Vagina (tissue), 2 donors: Measurements from ENCODE around the gene UBR4. TPM values are rescaled to one million over a fixed set of nuclear protein-coding genes. Genes with fewer than 3 reads are reported as not detected.

Source experiments
- DNase-seq, 2 donors: peaks; one replicate each; pipeline ENCODE4 v3.0.0-alpha.2; 2017; ENCODE audit errors: extremely low spot score in 2 of 2
- H3K27ac ChIP-seq: fragments of 200-600 bp; sonication (generic); one replicate; pipeline ENCODE4 v1.5.1; 2019
- H3K27me3 ChIP-seq: fragments of 200-600 bp; sonication (generic); one replicate; pipeline ENCODE4 v1.5.1; 2019
- H3K36me3 ChIP-seq, 2 donors: fragments of 200-600 bp; sonication (generic); one replicate each; pipeline ENCODE4 v1.5.1; 2017 to 2019
- H3K4me1 ChIP-seq: fragments of 200-600 bp; sonication (generic); one replicate; pipeline ENCODE4 v1.5.1; 2019
- H3K4me3 ChIP-seq, 2 donors: fragments of 200-600 bp; sonication (generic); 1 replicate in 1 of 2; 2 replicates in 1 of 2; pipeline ENCODE4 v1.5.1; 2016 to 2019
- H3K9me3 ChIP-seq: fragments of 200-600 bp; sonication (generic); one replicate; pipeline ENCODE4 v1.5.1; 2019
- POLR2A ChIP-seq, 2 donors: fragments of 450-650 bp; IDR thresholded peaks; one replicate each; pipeline ENCODE4 v1.6.1; 2017; ENCODE audit warnings: antibody characterized with exemption in 2 of 2, mild to moderate bottlenecking in 2 of 2, moderate library complexity in 2 of 2
- POLR2AphosphoS5 ChIP-seq, 2 donors: sonication (generic); formaldehyde crosslinking; IDR thresholded peaks; one replicate each; pipeline ENCODE4 v1.9.0; 2017; ENCODE audit warnings: antibody characterized with exemption in 2 of 2, mild to moderate bottlenecking in 2 of 2, low read depth in 1 of 2; ENCODE audit not compliant: insufficient read depth in 1 of 2
- intact Hi-C: fragments of 100-400 bp; cut with DNase I; formaldehyde crosslinking; loops from one replicate; pipeline ENCODE4 v1.15.1; 2023
- total RNA-seq: library from RNA; depleted of rRNA; stranded (reverse); fragments of >200 nt; gene quantifications from one replicate; pipeline ENCODE4 v1.2.3, GENCODE V29; 2016
- TF ChIP-seq, protein P1 (sequence below), 3 experiments: fragments of 450-650 bp in 2 of 3; fragments of 200-600 bp in 1 of 3; sonication (generic) in 1 of 3; IDR thresholded peaks; one replicate each; pipeline ENCODE4 v1.5.1; 2017 to 2019; ENCODE audit warnings: antibody characterized with exemption in 3 of 3, mild to moderate bottlenecking in 2 of 3, moderate library complexity in 2 of 3

The UBR4 gene
- total RNA-seq, 1 donor from 2014 or later = 157 TPM

GRCh38 chr1:19169642-19170041, 40.4 kb downstream of the UBR4 start:
- Histone ChIP-seq H3K4me1 (no peaks in the 10 kb centered on the region), H3K9me3 (no peaks in the 10 kb centered on the region), H3K36me3 (peaks cover 0 to 91% of the 10 kb centered on the region in 2 donors), H3K27ac (no peak overlapping the region), H3K4me3 (no peak overlapping the region), H3K27me3 (no peaks in the 10 kb centered on the region)
- no peak for TF ChIP-seq POLR2AphosphoS5 (IDR thresholded peaks at IDR 0.05; ENCODE audit: insufficient read depth in 1 of 2, low read depth in 1 of 2)
- TF ChIP-seq POLR2A (IDR thresholded peaks at IDR 0.05) = no peak
- TF ChIP-seq, protein P1, sequence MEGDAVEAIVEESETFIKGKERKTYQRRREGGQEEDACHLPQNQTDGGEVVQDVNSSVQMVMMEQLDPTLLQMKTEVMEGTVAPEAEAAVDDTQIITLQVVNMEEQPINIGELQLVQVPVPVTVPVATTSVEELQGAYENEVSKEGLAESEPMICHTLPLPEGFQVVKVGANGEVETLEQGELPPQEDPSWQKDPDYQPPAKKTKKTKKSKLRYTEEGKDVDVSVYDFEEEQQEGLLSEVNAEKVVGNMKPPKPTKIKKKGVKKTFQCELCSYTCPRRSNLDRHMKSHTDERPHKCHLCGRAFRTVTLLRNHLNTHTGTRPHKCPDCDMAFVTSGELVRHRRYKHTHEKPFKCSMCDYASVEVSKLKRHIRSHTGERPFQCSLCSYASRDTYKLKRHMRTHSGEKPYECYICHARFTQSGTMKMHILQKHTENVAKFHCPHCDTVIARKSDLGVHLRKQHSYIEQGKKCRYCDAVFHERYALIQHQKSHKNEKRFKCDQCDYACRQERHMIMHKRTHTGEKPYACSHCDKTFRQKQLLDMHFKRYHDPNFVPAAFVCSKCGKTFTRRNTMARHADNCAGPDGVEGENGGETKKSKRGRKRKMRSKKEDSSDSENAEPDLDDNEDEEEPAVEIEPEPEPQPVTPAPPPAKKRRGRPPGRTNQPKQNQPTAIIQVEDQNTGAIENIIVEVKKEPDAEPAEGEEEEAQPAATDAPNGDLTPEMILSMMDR (IDR thresholded peaks at IDR 0.05) = no peak
- no peak for DNase-seq
- intact Hi-C loops = no loop called here

DNA sequence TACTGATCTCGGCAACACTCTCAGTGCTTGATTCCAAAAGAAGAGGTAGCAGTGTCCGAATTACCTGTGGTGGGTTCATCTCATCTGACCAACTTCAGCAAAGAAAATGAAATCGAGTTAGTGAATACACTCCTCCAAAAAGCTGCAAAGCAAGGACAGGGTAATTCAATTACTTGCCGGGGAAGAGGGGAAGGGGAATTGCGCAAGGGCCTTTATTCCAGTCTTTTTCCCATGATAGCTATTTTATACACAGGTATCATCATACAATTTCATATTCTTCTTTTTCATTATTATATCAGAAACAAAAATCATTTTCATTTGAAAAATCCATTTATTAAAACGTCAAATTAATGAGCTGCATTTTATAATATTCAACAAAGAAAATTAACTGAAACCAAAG, 42.9 kb downstream of the UBR4 start:
- Histone ChIP-seq H3K36me3 (peaks cover 0 to 92% of the 10 kb centered on the region in 2 donors), H3K27me3 (no peaks in the 10 kb centered on the region), H3K27ac (no peak overlapping the region), H3K4me1 (peaks cover 8% of the 10 kb centered on the region), H3K9me3 (no peaks in the 10 kb centered on the region), H3K4me3 (no peak overlapping the region)
- TF ChIP-seq POLR2AphosphoS5 (IDR thresholded peaks at IDR 0.05; ENCODE audit: insufficient read depth in 1 of 2, low read depth in 1 of 2) (no peak), POLR2A (IDR thresholded peaks at IDR 0.05) (no peak)
- TF ChIP-seq, protein P1 (IDR thresholded peaks at IDR 0.05) = no peak
- DNase-seq = no peak
- intact Hi-C loops = no loop called here

DNA sequence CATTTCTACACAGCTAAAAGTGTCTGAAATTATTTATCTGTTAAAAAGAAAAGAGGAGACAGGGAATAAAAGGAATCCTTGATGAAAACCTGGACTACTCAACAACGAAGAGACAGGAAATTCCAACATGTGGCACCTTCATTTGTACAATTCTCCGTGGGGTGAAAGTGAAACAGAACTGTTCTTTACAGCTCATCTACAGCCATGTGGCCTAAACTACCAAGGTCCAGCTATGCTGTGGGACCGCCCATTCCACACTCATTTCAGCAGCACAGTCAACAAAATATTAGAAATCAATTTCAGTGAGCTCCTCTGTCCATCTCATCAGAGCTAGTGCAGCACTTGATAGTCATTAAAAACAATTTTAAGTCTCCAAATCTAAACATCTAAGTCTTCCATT, 44.0 kb downstream of the UBR4 start:
- intact Hi-C loops = no loop called here
- TF ChIP-seq, protein P1 (IDR thresholded peaks at IDR 0.05) = no peak
- no peak for TF ChIP-seq POLR2A (IDR thresholded peaks at IDR 0.05)
- TF ChIP-seq POLR2AphosphoS5 (IDR thresholded peaks at IDR 0.05; ENCODE audit: insufficient read depth in 1 of 2, low read depth in 1 of 2) = no peak

DNA sequence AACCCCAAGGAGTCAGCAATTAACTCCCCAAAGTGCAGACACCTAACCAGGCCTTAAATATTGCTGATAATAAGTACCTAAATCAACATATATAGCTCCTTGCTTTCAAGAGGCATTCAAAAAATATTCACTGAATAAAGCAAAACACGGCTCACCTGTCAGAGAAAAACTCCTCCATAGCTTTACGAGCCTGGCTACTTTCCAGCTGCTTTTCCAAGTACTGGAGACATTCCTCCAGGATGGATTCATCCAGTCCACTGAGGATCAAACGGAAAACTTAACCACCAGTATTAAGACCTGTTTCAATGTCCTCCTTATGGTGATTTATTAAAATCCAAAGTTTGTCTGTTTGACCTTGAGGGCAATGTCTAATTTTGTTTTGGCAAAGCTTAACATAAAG, 44.6 kb downstream of the UBR4 start:
- intact Hi-C loops = no loop called here
- H3K36me3 ChIP-seq = peaks cover 4 to 100% of the 10 kb centered on the region in 2 donors
- H3K9me3 ChIP-seq = no peaks in the 10 kb centered on the region
- H3K27me3 ChIP-seq = no peaks in the 10 kb centered on the region
- no peak for DNase-seq
- H3K4me1 ChIP-seq = peaks cover 8% of the 10 kb centered on the region
- no peak overlapping the region for H3K27ac ChIP-seq
- TF ChIP-seq POLR2A (IDR thresholded peaks at IDR 0.05) (no peak), POLR2AphosphoS5 (IDR thresholded peaks at IDR 0.05; ENCODE audit: insufficient read depth in 1 of 2, low read depth in 1 of 2) (no peak)
- TF ChIP-seq, protein P1 (IDR thresholded peaks at IDR 0.05) = no peak
- no peak overlapping the region for H3K4me3 ChIP-seq

More for the DNA sequence above, 44.0 kb downstream of the UBR4 start:
- no peak overlapping the region for H3K27ac ChIP-seq
- no peaks in the 10 kb centered on the region for H3K9me3 ChIP-seq
- peaks cover 0 to 100% of the 10 kb centered on the region in 2 donors for H3K36me3 ChIP-seq
- no peak for DNase-seq
- no peaks in the 10 kb centered on the region for H3K27me3 ChIP-seq
- H3K4me1 ChIP-seq = peaks cover 8% of the 10 kb centered on the region
- no peak overlapping the region for H3K4me3 ChIP-seq

- DNase-seq = no peak
- H3K4me3 ChIP-seq = no peak overlapping the region
- H3K27me3 ChIP-seq = no peaks in the 10 kb centered on the region
- no peaks in the 10 kb centered on the region for H3K9me3 ChIP-seq
- TF ChIP-seq, protein P1 (IDR thresholded peaks at IDR 0.05) = no peak
- TF ChIP-seq POLR2AphosphoS5 (IDR thresholded peaks at IDR 0.05; ENCODE audit: insufficient read depth in 1 of 2, low read depth in 1 of 2) (no peak), POLR2A (IDR thresholded peaks at IDR 0.05) (no peak)
- intact Hi-C loops = no loop called here
- peaks cover 12 to 100% of the 10 kb centered on the region in 2 donors for H3K36me3 ChIP-seq
- H3K27ac ChIP-seq = no peak overlapping the region
- peaks cover 8% of the 10 kb centered on the region for H3K4me1 ChIP-seq
Measured at GRCh38 chr1:19164274-19165015, 45.6 kb downstream of the UBR4 start.
